Esophagus muscularis mucosa (tissue), 4 donors: Measurements from ENCODE around the gene GNB1. TPM values are rescaled to one million over a fixed set of nuclear protein-coding genes. Genes with fewer than 3 reads are reported as not detected.

Experiments used
- DNase-seq: peaks from one replicate; pipeline ENCODE4 v3.0.0-alpha.2; 2017; ENCODE audit errors: extremely low spot score
- H3K27ac ChIP-seq, 4 donors: fragments of 200-600 bp; sonication (generic); replicated peaks in 1 of 4; 1 replicate in 3 of 4; 2 replicates in 1 of 4; pipeline ENCODE4 v1.5.1; 2016 to 2019; ENCODE audit warnings: mild to moderate bottlenecking in 1 of 4
- H3K27me3 ChIP-seq, 4 donors: fragments of 200-600 bp; sonication (generic); one replicate each; pipeline versions ENCODE4 v1.5.1 to v1.6.0; 2016 to 2019
- H3K36me3 ChIP-seq, 4 donors: fragments of 200-600 bp; sonication (generic); one replicate each; pipeline ENCODE4 v1.5.1; 2016 to 2019
- H3K4me1 ChIP-seq, 4 donors: fragments of 200-600 bp; sonication (generic); one replicate each; pipeline ENCODE4 v1.5.1; 2016 to 2019
- H3K4me3 ChIP-seq, 4 donors: fragments of 200-600 bp; sonication (generic); 1 replicate in 2 of 4; 2 replicates in 2 of 4; pipeline ENCODE4 v1.5.1; 2016 to 2019; ENCODE audit warnings: mild to moderate bottlenecking in 4 of 4, moderate library complexity in 1 of 4
- H3K9me3 ChIP-seq, 4 donors: fragments of 200-600 bp; sonication (generic); 1 replicate in 3 of 4; 2 replicates in 1 of 4; pipeline ENCODE4 v1.5.1; 2016 to 2019
- CTCF ChIP-seq, 3 experiments: fragments of 200-600 bp in 2 of 3; fragments of 450-650 bp in 1 of 3; sonication (generic) in 2 of 3; IDR thresholded peaks; one replicate each; pipeline ENCODE4 v1.5.1; 2017 to 2019; ENCODE audit warnings: antibody characterized with exemption in 3 of 3, mild to moderate bottlenecking in 2 of 3, moderate library complexity in 1 of 3
- EP300 ChIP-seq: sonication (generic); formaldehyde crosslinking; IDR thresholded peaks from one replicate; pipeline ENCODE4 v1.6.1; 2017; ENCODE audit warnings: antibody characterized with exemption
- POLR2A ChIP-seq: fragments of 450-650 bp; IDR thresholded peaks from one replicate; pipeline ENCODE4 v1.6.1; 2017; ENCODE audit warnings: antibody characterized with exemption, moderate library complexity, mild to moderate bottlenecking, low read depth
- POLR2AphosphoS5 ChIP-seq, 2 donors: sonication (generic); formaldehyde crosslinking; IDR thresholded peaks; one replicate each; pipeline ENCODE4 v1.6.1; 2017; ENCODE audit warnings: antibody characterized with exemption in 2 of 2
- WGBS: methylation state at CpG from one replicate; pipeline ENCODE4 v1.1.5; 2018; 5-methylcytosine and 5-hydroxymethylcytosine counted together
- intact Hi-C: fragments of 100-400 bp; cut with DNase I; formaldehyde crosslinking; loops from one replicate; pipeline ENCODE4 v1.15.1; 2023
- total RNA-seq, 4 donors: library from RNA; depleted of rRNA; stranded (reverse); fragments of >200 nt; gene quantifications; one replicate each; pipeline versions ENCODE4 v1.1.0 to v1.2.1, GENCODE V29; 2016

The GNB1 gene
- total RNA-seq, 4 donors from 2014 or later, result 124 to 166 (median 161) TPM

- peak overlapping the region; percentile 61 to 68 (median 64) for H3K4me3 ChIP-seq
- DNase-seq, result no peak
- WGBS, result 75% methylated on average over 1 of the region's 6 CpGs
- TF ChIP-seq CTCF (IDR thresholded peaks at IDR 0.05) (no peak), POLR2AphosphoS5 (IDR thresholded peaks at IDR 0.05) (no peak), EP300 (no peak), POLR2A (no peak)
- peaks cover 14 to 24% (median 22%) of the 10 kb centered on the region in 4 donors for H3K4me1 ChIP-seq
- no peaks in the 10 kb centered on the region for H3K36me3 ChIP-seq
- peak overlapping the region; percentile 64 to 79 (median 68) for H3K27ac ChIP-seq
- intact Hi-C loops, result no loop called here
- H3K27me3 ChIP-seq, result no peaks in the 10 kb centered on the region
- no peaks in the 10 kb centered on the region for H3K9me3 ChIP-seq
These were observed 29.2 kb upstream of the GNB1 start for GRCh38 chr1:1920057-1920607.

GRCh38 chr1:1919304-1920056 is 28.6 kb upstream of the GNB1 start:
- intact Hi-C loops, result no loop called here
- peaks cover 14 to 24% (median 22%) of the 10 kb centered on the region in 4 donors for H3K4me1 ChIP-seq
- H3K27me3 ChIP-seq, result peaks cover 0 to 4% (median 0%) of the 10 kb centered on the region in 4 donors
- 20% methylated on average over 11 of the region's 62 CpGs for WGBS
- H3K9me3 ChIP-seq, result no peaks in the 10 kb centered on the region
- TF ChIP-seq EP300, result no peak
- TF ChIP-seq POLR2AphosphoS5 (IDR thresholded peaks at IDR 0.05), result peak; percentile 52 to 74
- H3K27ac ChIP-seq, result peak overlapping the region; percentile 64 to 79 (median 68)
- H3K36me3 ChIP-seq, result no peaks in the 10 kb centered on the region
- peak; percentile 100 for DNase-seq
- H3K4me3 ChIP-seq, result peak overlapping the region; percentile 61 to 68 (median 64)

- intact Hi-C loops, result no loop called here
- no CpG with 5 or more reads among the region's 44 CpGs for WGBS
- Histone ChIP-seq H3K36me3 (no peaks in the 10 kb centered on the region), H3K27me3 (peaks cover 0 to 9% (median 0%) of the 10 kb centered on the region in 4 donors), H3K27ac (peak within 1 kb of the TSS; percentile 64 to 79 (median 68)), H3K4me1 (peaks cover 14 to 24% (median 22%) of the 10 kb centered on the region in 4 donors), H3K9me3 (no peaks in the 10 kb centered on the region), H3K4me3 (peak within 1 kb of the TSS; percentile 61 to 68 (median 64))
- TF ChIP-seq POLR2A, result no peak
- TF ChIP-seq POLR2AphosphoS5 (IDR thresholded peaks at IDR 0.05), result peak in 1 of 2 donors; percentile 22
- no peak for DNase-seq
These were observed 28.0 kb upstream of the GNB1 start, which contains the start of gene TMEM52 for GRCh38 chr1:1918901-1919303. Gene TMEM52, minus strand, starts transcription at chr1:1919279. Its CDS starts 14 bp downstream, at chr1:1919265.

- DNase-seq, result no peak
- Histone ChIP-seq H3K27me3 (peaks cover 0 to 9% (median 0%) of the 10 kb centered on the region in 4 donors), H3K9me3 (no peaks in the 10 kb centered on the region), H3K4me3 (peak overlapping the region; percentile 61 to 68 (median 64)), H3K27ac (peak overlapping the region in 3 of 4 donors; percentile 59 to 68 (median 67)), H3K36me3 (no peaks in the 10 kb centered on the region), H3K4me1 (peaks cover 14 to 24% (median 22%) of the 10 kb centered on the region in 4 donors)
- TF ChIP-seq POLR2AphosphoS5 (IDR thresholded peaks at IDR 0.05), result no peak
- TF ChIP-seq POLR2A, result no peak
- TF ChIP-seq EP300, result no peak
- TF ChIP-seq CTCF (IDR thresholded peaks at IDR 0.05), result no peak
- intact Hi-C loops, result no loop called here
- 60% methylated on average over 18 of the region's 46 CpGs for WGBS
These were observed 27.4 kb upstream of the GNB1 start for GRCh38 chr1:1917995-1918900.

GRCh38 chr1:1917304-1917976 is 26.6 kb upstream of the GNB1 start:
- intact Hi-C loops, result no loop called here
- H3K4me1 ChIP-seq, result peaks cover 14 to 24% (median 22%) of the 10 kb centered on the region in 4 donors
- no peak for TF ChIP-seq POLR2A
- no peak for TF ChIP-seq CTCF (IDR thresholded peaks at IDR 0.05)
- TF ChIP-seq EP300, result no peak
- no peak for TF ChIP-seq POLR2AphosphoS5 (IDR thresholded peaks at IDR 0.05)
- no peak overlapping the region for H3K4me3 ChIP-seq
- peaks cover 0 to 9% (median 0%) of the 10 kb centered on the region in 4 donors for H3K27me3 ChIP-seq
- no peak for DNase-seq
- no peaks in the 10 kb centered on the region for H3K36me3 ChIP-seq
- no peak overlapping the region for H3K27ac ChIP-seq
- WGBS, result 94% methylated on average over 14 of the region's 14 CpGs
- no peaks in the 10 kb centered on the region for H3K9me3 ChIP-seq
